ENCODE results near the gene RALGDS. TPM values are rescaled to one million over a fixed set of nuclear protein-coding genes. Genes with fewer than 3 reads are reported as not detected.
A peak's percentile ranks its signal among the peaks of the same experiment; 100 is the strongest.

The RALGDS gene
- total and polyA plus RNA-seq, 2 of the 4 experiments (the other 2 are of a cell fraction) = 13.1 to 36.9 TPM

DNA sequence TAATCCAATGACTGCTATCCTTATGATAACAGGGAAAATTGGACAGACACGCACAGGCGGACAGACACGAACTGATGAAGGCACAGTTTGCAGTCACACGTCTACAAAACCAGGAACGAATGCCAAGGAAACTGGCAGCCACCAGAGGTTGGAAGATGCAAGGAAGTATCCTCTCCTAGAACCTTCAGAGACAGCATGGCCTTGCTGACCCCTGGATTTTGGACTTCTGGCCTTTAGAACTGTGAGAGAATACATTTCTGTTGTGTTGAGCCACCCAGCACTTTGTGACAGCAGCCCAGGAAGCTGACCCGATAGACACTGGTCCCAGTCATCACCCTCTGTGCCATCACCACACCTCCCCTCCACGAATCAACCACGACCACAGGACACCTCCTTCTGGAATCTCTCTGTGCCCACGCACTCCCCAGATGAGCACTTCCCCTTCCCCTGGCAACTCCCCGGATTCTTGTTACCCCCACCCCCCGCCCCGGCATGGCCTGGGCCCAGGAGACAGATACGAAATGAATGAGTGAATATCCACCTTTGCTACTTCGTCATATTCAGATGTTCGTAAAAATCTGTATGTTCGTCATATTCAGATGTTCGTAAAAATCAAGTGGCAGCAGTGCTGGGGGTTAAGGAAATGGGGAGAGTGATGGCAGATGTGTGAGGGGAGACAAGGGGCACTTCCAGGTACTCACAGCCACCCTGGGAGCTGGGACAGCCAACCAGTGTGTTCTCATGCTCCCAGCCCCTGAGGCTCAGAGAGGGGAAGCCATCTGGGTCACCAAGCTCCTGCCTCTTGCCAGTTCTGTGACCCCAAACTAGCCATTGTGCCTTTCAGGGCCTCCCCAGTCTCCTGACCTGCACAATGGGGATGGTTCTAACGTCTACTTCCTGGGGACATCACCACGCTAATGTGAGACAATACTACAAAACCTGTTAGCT lies 24.1 kb upstream of the RALGDS start:
- H4K20me1 ChIP-seq (ENCODE audit: insufficient read depth, low read length) = peaks cover 75% of the 10 kb centered on the region
- no peak overlapping the region for H4K91ac ChIP-seq (ENCODE audit: insufficient read depth, low read depth, low read length)
- no peak for ATAC-seq (ENCODE audit: low read depth)
- no peak overlapping the region for H2AK5ac ChIP-seq (ENCODE audit: low read depth, low read length)
- no peaks in the 10 kb centered on the region for H3K9me3 ChIP-seq (ENCODE audit: control insufficient read depth, insufficient read depth, low read length)
- peak overlapping the region; percentile 25; the same call in 1 of the 2 replicates for H3K9ac ChIP-seq (ENCODE audit: low read depth, low read length)
- 0 out of 2 replicates have a peak, but pooled peaks cover 5% of the 10 kb centered on the region for H3K9me1 ChIP-seq (ENCODE audit: insufficient read depth, low read length)
- H3K27ac ChIP-seq (ENCODE audit: insufficient read depth, low read length) = no peak overlapping the region
- H3K27me3 ChIP-seq (ENCODE audit: control insufficient read depth, insufficient read depth, low read length) = no peaks in the 10 kb centered on the region
- intact Hi-C loops (cut with micrococcal nuclease) (loop anchor here (1.0 kb wide), 3 partner anchors 10 to 104 kb away; no protein-coding TSS in a partner anchor), in situ Hi-C loops (cut with MboI; ENCODE audit: low sequenced_read_pairs) (loop anchor here (5.0 kb wide), 1 partner anchor 38 kb away; no protein-coding TSS in a partner anchor), dilution Hi-C loops (cut with HindIII; ENCODE audit: low sequenced_read_pairs, unreplicated experiment) (no loop called here)
- no peaks in the 10 kb centered on the region for H3K36me3 ChIP-seq (ENCODE audit: control insufficient read depth, insufficient read depth, low read length)
- CTCF ChIA-PET = interaction anchor here (1.0 to 2.7 kb wide), 12 partner anchors 10 to 115 kb away, joined by 3 to 20 read pairs (median 6); partner anchors contain the start of gene GTF3C5
- no peak overlapping the region for H2BK15ac ChIP-seq (ENCODE audit: low read depth, low read length)
- TF ChIP-seq MAZ (IDR thresholded peaks at IDR 0.05; ENCODE audit: borderline replicate concordance, low read depth, low read length) (no peak), RAD21 (IDR thresholded peaks at IDR 0.05; ENCODE audit: low read length) (no peak), RFX5 (IDR thresholded peaks at IDR 0.05; ENCODE audit: low read depth, low read length) (no peak), MAFK (IDR thresholded peaks at IDR 0.05; ENCODE audit: low read depth, low read length) (no peak), NFE2L2 (IDR thresholded peaks at IDR 0.05; ENCODE audit: low read depth, low read length) (no peak), MXI1 (IDR thresholded peaks at IDR 0.05; ENCODE audit: borderline replicate concordance, low read depth, low read length) (no peak), CHD1 (IDR thresholded peaks at IDR 0.05; ENCODE audit: low read depth, low read length) (no peak)
- TF ChIP-seq, protein P1, sequence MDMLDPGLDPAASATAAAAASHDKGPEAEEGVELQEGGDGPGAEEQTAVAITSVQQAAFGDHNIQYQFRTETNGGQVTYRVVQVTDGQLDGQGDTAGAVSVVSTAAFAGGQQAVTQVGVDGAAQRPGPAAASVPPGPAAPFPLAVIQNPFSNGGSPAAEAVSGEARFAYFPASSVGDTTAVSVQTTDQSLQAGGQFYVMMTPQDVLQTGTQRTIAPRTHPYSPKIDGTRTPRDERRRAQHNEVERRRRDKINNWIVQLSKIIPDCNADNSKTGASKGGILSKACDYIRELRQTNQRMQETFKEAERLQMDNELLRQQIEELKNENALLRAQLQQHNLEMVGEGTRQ (IDR thresholded peaks at IDR 0.05; ENCODE audit: low read depth, low read length) = no peak
- no peak for DNase-seq
- H4K8ac ChIP-seq (ENCODE audit: low read depth in 2 of 2, low read length in 2 of 2) = peak overlapping the region in 1 of 2 experiments; percentile 6; a peak in 1 of 4 replicates
- BruUV-seq (replicated peaks) = no TSS peak
- no peak overlapping the region; the same call in 1 of the 2 replicates for H3K14ac ChIP-seq (replicated peaks; ENCODE audit: low read depth, low read length)
- POLR2A ChIA-PET (ENCODE audit: unreplicated experiment) = no interaction called here
- H3K4ac ChIP-seq (ENCODE audit: low read depth, low read length) = no peak overlapping the region; the same call in 1 of the 2 replicates
- no peak overlapping the region for H2BK5ac ChIP-seq (ENCODE audit: low read depth, low read length, poor library complexity, severe bottlenecking)
- peaks cover 14 to 68% of the 10 kb centered on the region in 2 experiments for H3K79me1 ChIP-seq (ENCODE audit: low read depth in 1 of 2, low read length in 2 of 2)
- H3K4me3 ChIP-seq (ENCODE audit: insufficient read depth, low read depth, low read length) = no peak overlapping the region
- peaks cover 17% of the 10 kb centered on the region for H3K4me1 ChIP-seq (ENCODE audit: control insufficient read depth, insufficient read depth, low read length)
- 100% methylated on average over 3 of the region's 19 CpGs; no CpG with 5 or more reads in 1 of the 2 experiments for WGBS, 2 experiments (ENCODE audit: extremely low coverage in 2 of 2, insufficient read length in 1 of 2)
- peak overlapping the region; percentile 25 for H2AFZ ChIP-seq (replicated peaks; ENCODE audit: low read length, poor library complexity)
- no peak overlapping the region for H3K4me2 ChIP-seq (ENCODE audit: low read depth, low read length)
- no peak overlapping the region for H3K56ac ChIP-seq (ENCODE audit: extremely low read depth, insufficient read depth, low read length)
- H2BK120ac ChIP-seq (ENCODE audit: low read depth, low read length) = no peak overlapping the region
- H3K23ac ChIP-seq (ENCODE audit: low read depth, low read length) = no peak overlapping the region
- H2BK20ac ChIP-seq (ENCODE audit: low read depth, low read length) = no peak overlapping the region
- H4K5ac ChIP-seq (ENCODE audit: low read depth, low read length) = no peak overlapping the region
- H3K18ac ChIP-seq (ENCODE audit: low read depth, low read length) = no peak overlapping the region
- no peak overlapping the region for H2AK9ac ChIP-seq (replicated peaks; ENCODE audit: low read depth, low read length, poor library complexity)

Measured in IMR-90 (cell line).